GM12873 (cell line): Measurements from ENCODE around the gene ABCC11.

Experiments
- CTCF ChIP-seq: IDR thresholded peaks from 2 replicates; pipeline ENCODE4 v1.5.1; 2012; ENCODE audit warnings: low read depth, mild to moderate bottlenecking, moderate library complexity, low read length, control low read depth; ENCODE audit not compliant: insufficient read depth; ENCODE audit errors: missing control alignments

The ABCC11 gene

DNA sequence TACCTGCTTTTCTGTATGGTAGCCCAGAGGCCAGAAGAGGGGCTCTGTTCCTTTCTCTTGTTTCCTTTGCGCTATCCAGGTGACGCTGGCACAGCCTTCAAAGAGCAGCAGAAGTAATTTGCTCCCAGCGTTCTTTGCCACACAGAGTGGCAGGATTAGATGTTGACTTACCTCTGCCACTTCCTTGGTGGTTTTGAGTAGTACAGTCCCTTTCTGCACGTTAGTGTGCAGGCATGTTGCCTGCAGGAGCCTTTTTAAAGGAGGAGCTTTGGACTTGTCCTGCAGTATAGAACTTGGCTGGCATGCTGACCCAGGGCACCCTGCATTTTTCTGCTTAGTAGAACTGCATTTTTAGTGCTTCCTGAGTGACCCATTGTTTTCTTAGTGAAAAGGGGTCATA, at the start of gene ABCC11:
ABCC11 (minus strand) TSS at position 229 of the 400 bp plus-strand sequence. CDS start 15,618 bp downstream, outside the sequence.
- no peak for TF ChIP-seq CTCF

DNA sequence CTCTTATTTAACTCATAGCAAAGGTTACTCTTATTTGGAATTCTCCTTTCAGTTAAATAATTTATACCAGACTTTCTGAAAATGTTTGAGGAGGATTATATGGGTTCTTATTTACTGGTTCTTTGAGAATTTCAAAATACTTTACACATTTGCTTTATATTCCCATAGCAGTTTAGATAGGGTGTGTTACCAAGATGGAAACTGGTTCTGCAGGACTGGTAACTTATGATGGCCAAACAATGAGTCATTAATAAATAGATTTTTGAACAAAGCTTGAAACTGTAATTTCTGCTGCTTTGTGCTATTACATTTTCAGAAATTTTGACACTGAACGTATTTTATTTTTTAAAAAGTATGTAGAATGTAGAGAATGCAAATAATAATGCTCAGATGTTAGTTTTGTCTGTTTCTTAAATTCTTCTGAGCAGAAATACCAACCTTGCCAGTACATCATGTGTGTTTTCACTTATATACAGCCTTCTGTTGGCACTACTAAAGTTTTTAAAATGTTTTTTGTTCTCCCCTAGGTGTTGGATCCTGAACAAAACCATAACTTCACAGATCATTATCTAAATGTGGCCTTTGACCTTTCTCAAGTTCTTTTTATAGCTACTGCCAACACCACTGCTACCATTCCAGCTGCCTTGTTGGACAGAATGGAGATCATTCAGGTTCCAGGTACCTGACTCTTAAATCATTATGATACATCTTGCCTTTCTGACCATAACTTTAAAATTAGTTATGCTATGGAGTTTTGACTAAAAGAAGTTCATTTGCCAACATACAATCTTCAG, 48.3 kb upstream of the ABCC11 start:
- no peak for TF ChIP-seq CTCF

DNA sequence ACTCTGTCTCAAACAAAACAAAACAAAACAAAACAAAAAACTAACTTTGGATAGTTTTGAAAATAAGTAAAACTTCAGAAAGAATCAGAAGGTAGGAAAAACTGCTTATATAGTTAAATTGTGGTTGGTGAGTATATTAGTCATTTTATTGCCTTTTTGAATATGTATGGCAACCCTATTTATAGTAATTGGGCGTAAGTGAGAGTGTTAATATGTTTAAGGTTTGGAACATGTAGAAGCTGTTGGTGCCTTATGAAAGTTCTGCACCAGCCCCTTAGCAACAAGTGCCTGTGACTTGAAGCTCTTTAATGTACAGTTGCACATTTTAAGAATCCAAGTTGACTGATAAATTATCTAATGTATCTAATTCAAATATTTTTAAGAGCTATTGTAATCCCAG, 47.4 kb upstream of the ABCC11 start:
- no peak for TF ChIP-seq CTCF

GRCh38 chr16:48292452-48292851, 45.1 kb upstream of the ABCC11 start:
- no peak for TF ChIP-seq CTCF

GRCh38 chr16:48291754-48292153, 44.4 kb upstream of the ABCC11 start:
- no peak for TF ChIP-seq CTCF

- no peak for TF ChIP-seq CTCF
Observed at GRCh38 chr16:48291303-48291702, 44.0 kb upstream of the ABCC11 start.

- no peak for TF ChIP-seq CTCF
Observed at GRCh38 chr16:48287239-48287638, 39.9 kb upstream of the ABCC11 start.
